Endothelial cell of umbilical vein (primary cell): ENCODE data around the gene USH2A. TPM values are rescaled to one million over a fixed set of nuclear protein-coding genes. Genes with fewer than 3 reads are reported as not detected.

Experiments used
- Bru-seq: library from RNA; stranded (reverse); fragments of 400-500 nt; gene quantifications from one replicate; lab custom pipeline; 2021; lab: Mats Ljungman, UMichigan
- BruChase-seq, 2 experiments: library from RNA; stranded (reverse); fragments of 400-500 nt; gene quantifications; one replicate each; lab custom pipeline; 2021; lab: Mats Ljungman, UMichigan
- BruUV-seq: library from RNA; stranded (reverse); fragments of 400-500 nt; replicated peaks from 2 replicates; lab custom pipeline; 2021; lab: Mats Ljungman, UMichigan
- CTCF ChIA-PET: fragments of 300-600, 350-600 bp; sonication (Branson Sonifier 250); formaldehyde crosslinking; loops from one replicate; lab custom pipeline; 2021; ENCODE audit warnings: antibody characterized with exemption, inconsistent platforms; lab: Charles Lee
- POLR2A ChIA-PET: fragments of 300-600, 350-600 bp; sonication (Branson Sonifier 250); formaldehyde crosslinking; loops from one replicate; lab custom pipeline; 2021; ENCODE audit warnings: antibody characterized with exemption, inconsistent platforms; lab: Charles Lee
- DNase-seq: peaks from one replicate; pipeline ENCODE4 v3.0.0-alpha.2; 2011; ENCODE audit warnings: low read depth, low spot score
- FAIRE-seq: peaks from 2 replicates; lab custom pipeline; 2011; peaks lifted over from hg19 to GRCh38; lab: Jason Lieb, UNC
- H2AFZ ChIP-seq: 2 replicates; pipeline ENCODE4 v1.6.0; 2012; ENCODE audit warnings: low read depth, low read length, control low read depth, inconsistent platforms
- H3K27ac ChIP-seq: 2 replicates; pipeline ENCODE4 v1.5.1; 2011; ENCODE audit warnings: low read depth, mild to moderate bottlenecking, control low read depth, low read length, moderate library complexity; ENCODE audit not compliant: insufficient read depth
- H3K27me3 ChIP-seq, 2 experiments: 2 replicates each; pipeline versions ENCODE4 v1.6.0 to v1.6.1; 2011; ENCODE audit warnings: low read length in 2 of 2, mixed read lengths in 1 of 2; ENCODE audit not compliant: control insufficient read depth in 2 of 2, insufficient read depth in 2 of 2
- H3K36me3 ChIP-seq, 2 experiments: 2 replicates in 1 of 2; 3 replicates in 1 of 2; pipeline ENCODE4 v1.5.1; 2011; ENCODE audit warnings: low read length in 2 of 2, mild to moderate bottlenecking in 1 of 2, moderate library complexity in 1 of 2; ENCODE audit not compliant: control insufficient read depth in 2 of 2, insufficient read depth in 2 of 2; ENCODE audit errors: extremely low read depth in 1 of 2
- H3K4me1 ChIP-seq: 3 replicates; pipeline ENCODE4 v1.5.1; 2011; ENCODE audit warnings: mild to moderate bottlenecking, low read length; ENCODE audit not compliant: control insufficient read depth, insufficient read depth; ENCODE audit errors: extremely low read depth
- H3K4me2 ChIP-seq: 2 replicates; pipeline ENCODE4 v1.6.1; 2011; ENCODE audit warnings: low read length, control low read depth, mixed read lengths; ENCODE audit not compliant: insufficient read depth
- H3K4me3 ChIP-seq, 3 experiments: fragments of 200-600 bp in 1 of 3; sonication (generic), shearing (Covaris generic) in 1 of 3; replicated peaks in 1 of 3; 2 replicates each; pipeline ENCODE4 v1.5.1; 2011 to 2016; ENCODE audit warnings: control low read depth in 3 of 3, low read length in 3 of 3, mild to moderate bottlenecking in 2 of 3, inconsistent platforms in 1 of 3, low read depth in 1 of 3, moderate library complexity in 1 of 3; ENCODE audit not compliant: insufficient read depth in 1 of 3
- H3K79me2 ChIP-seq: 2 replicates; pipeline ENCODE4 v1.6.0; 2012; ENCODE audit warnings: low read length, inconsistent platforms; ENCODE audit not compliant: control insufficient read depth, insufficient read depth
- H3K9ac ChIP-seq: replicated peaks from 2 replicates; pipeline ENCODE3; 2011; ENCODE audit warnings: low read length, control low read depth; ENCODE audit not compliant: insufficient read depth; ENCODE audit errors: extremely low read depth
- H3K9me1 ChIP-seq: replicated peaks from 3 replicates; pipeline ENCODE4 v1.6.0; 2011; ENCODE audit warnings: mild to moderate bottlenecking, low read length; ENCODE audit not compliant: control insufficient read depth, insufficient read depth; ENCODE audit errors: extremely low read depth
- H3K9me3 ChIP-seq: replicated peaks from 2 replicates; pipeline ENCODE4 v1.5.1; 2012; ENCODE audit warnings: low read length, inconsistent platforms; ENCODE audit not compliant: control insufficient read depth, insufficient read depth
- H4K20me1 ChIP-seq: replicated peaks from 2 replicates; pipeline ENCODE3; 2011; ENCODE audit warnings: mild to moderate bottlenecking, low read length; ENCODE audit not compliant: control insufficient read depth, insufficient read depth; ENCODE audit errors: extremely low read depth
- EZH2 ChIP-seq: IDR thresholded peaks from 2 replicates; pipeline ENCODE4 v1.6.1; 2012; ENCODE audit warnings: borderline replicate concordance, low read depth, mild to moderate bottlenecking, moderate library complexity, low read length, inconsistent platforms; ENCODE audit not compliant: severe bottlenecking
- FOS ChIP-seq: IDR thresholded peaks from 2 replicates; pipeline ENCODE4 v1.6.1; 2011; ENCODE audit warnings: mild to moderate bottlenecking, low read length, moderate library complexity, borderline replicate concordance; ENCODE audit not compliant: insufficient read depth
- GATA2 ChIP-seq: IDR thresholded peaks from 2 replicates; pipeline ENCODE4 v1.7.0; 2011; ENCODE audit warnings: low read depth, mild to moderate bottlenecking, moderate library complexity, mixed read lengths, low read length; ENCODE audit not compliant: insufficient read length, insufficient read depth
- JUN ChIP-seq: IDR thresholded peaks from 2 replicates; pipeline ENCODE4 v1.6.1; 2011; ENCODE audit warnings: borderline replicate concordance, low read depth; ENCODE audit not compliant: insufficient read length, insufficient read depth
- MYC ChIP-seq: IDR thresholded peaks from one replicate; pipeline ENCODE4 v1.6.1; 2011; ENCODE audit warnings: mild to moderate bottlenecking, low read depth, low read length
- POLR2A ChIP-seq: IDR thresholded peaks from 2 replicates; pipeline ENCODE4 v1.6.1; 2012; ENCODE audit warnings: low read depth, mild to moderate bottlenecking, control low read depth, low read length
- POLR2AphosphoS5 ChIP-seq: IDR thresholded peaks from 2 replicates; pipeline ENCODE4 v1.6.1; 2012; ENCODE audit warnings: low read depth, mild to moderate bottlenecking, control low read depth, low read length, moderate library complexity; ENCODE audit not compliant: insufficient read depth
- dilution Hi-C: fragments of 300-500 bp; cut with MboI; formaldehyde crosslinking; loops from one replicate; pipeline ENCODE4 v1.15.0; 2019; ENCODE audit warnings: low sequenced_read_pairs; ENCODE audit not compliant: extremely low pct_ligation_motif_present
- intact Hi-C: fragments of 100-400 bp; cut with micrococcal nuclease; formaldehyde crosslinking; loops from one replicate; pipeline ENCODE4 v1.10.0; 2022
- long read RNA-seq: library from polyadenylated mRNA; stranded (forward); transcript quantifications from one replicate; pipeline ENCODE4 v2.0.0, GENCODE V29; 2021
- polyA minus RNA-seq, 3 experiments: library from RNA; depleted of rRNA, polyadenylated mRNA; stranded (reverse); fragments of >200 nt; gene quantifications; 1 replicate in 1 of 3; 2 replicates in 2 of 3; pipeline ENCODE4 v1.2.3, GENCODE V29; 2011
- polyA plus RNA-seq, 4 experiments: library from polyadenylated mRNA; depleted of rRNA in 3 of 4; stranded (reverse) in 3 of 4; unstranded in 1 of 4; fragments of >200 nt; gene quantifications; 2 replicates each; pipeline versions ENCODE4 v1.2.1 to v1.2.3, GENCODE V29; 2011 to 2012; ENCODE audit warnings: missing spikeins in 1 of 4
- total RNA-seq: library from RNA; stranded (reverse); gene quantifications from 2 replicates; pipeline ENCODE4 v1.2.3, GENCODE V29; 2021
- TF ChIP-seq, protein P1 (sequence below): IDR thresholded peaks from 2 replicates; pipeline ENCODE4 v1.6.1; 2011; ENCODE audit not compliant: insufficient read depth, insufficient read length
- TF ChIP-seq, protein P2 (sequence below), 2 donors: IDR thresholded peaks; 1 replicate in 1 of 2; 2 replicates in 1 of 2; pipeline ENCODE4 v1.5.1; 2011; ENCODE audit warnings: low read length in 2 of 2, mild to moderate bottlenecking in 2 of 2, moderate library complexity in 2 of 2, control low read depth in 1 of 2, inconsistent platforms in 1 of 2, low read depth in 1 of 2; ENCODE audit not compliant: insufficient read depth in 1 of 2; ENCODE audit errors: extremely low read depth in 1 of 2

Gene USH2A, protein sequence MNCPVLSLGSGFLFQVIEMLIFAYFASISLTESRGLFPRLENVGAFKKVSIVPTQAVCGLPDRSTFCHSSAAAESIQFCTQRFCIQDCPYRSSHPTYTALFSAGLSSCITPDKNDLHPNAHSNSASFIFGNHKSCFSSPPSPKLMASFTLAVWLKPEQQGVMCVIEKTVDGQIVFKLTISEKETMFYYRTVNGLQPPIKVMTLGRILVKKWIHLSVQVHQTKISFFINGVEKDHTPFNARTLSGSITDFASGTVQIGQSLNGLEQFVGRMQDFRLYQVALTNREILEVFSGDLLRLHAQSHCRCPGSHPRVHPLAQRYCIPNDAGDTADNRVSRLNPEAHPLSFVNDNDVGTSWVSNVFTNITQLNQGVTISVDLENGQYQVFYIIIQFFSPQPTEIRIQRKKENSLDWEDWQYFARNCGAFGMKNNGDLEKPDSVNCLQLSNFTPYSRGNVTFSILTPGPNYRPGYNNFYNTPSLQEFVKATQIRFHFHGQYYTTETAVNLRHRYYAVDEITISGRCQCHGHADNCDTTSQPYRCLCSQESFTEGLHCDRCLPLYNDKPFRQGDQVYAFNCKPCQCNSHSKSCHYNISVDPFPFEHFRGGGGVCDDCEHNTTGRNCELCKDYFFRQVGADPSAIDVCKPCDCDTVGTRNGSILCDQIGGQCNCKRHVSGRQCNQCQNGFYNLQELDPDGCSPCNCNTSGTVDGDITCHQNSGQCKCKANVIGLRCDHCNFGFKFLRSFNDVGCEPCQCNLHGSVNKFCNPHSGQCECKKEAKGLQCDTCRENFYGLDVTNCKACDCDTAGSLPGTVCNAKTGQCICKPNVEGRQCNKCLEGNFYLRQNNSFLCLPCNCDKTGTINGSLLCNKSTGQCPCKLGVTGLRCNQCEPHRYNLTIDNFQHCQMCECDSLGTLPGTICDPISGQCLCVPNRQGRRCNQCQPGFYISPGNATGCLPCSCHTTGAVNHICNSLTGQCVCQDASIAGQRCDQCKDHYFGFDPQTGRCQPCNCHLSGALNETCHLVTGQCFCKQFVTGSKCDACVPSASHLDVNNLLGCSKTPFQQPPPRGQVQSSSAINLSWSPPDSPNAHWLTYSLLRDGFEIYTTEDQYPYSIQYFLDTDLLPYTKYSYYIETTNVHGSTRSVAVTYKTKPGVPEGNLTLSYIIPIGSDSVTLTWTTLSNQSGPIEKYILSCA (N-terminal part only)
- total RNA-seq = not detected in 2 replicates
- not detected in 2 replicates for polyA plus RNA-seq
- not detected in 2 replicates for polyA plus RNA-seq (2011; cell fraction: cytosol; rRNA removed)
- not detected in 2 replicates for polyA plus RNA-seq (2011; cell fraction: nucleus; rRNA removed)
- polyA plus RNA-seq (2012) = not detected in 2 replicates
- not detected in 2 replicates for polyA minus RNA-seq
- not detected for polyA minus RNA-seq (2011; cell fraction: cytosol; rRNA and poly(A)+ RNA removed)
- not detected in 2 replicates for polyA minus RNA-seq (2011; cell fraction: nucleus; rRNA and poly(A)+ RNA removed)
- Bru-seq, nascent RNA = not detected
- BruChase-seq, experiment 1, labeled RNA remaining after a 6-hour chase = percentile 0 among the genes with signal in this experiment
- percentile 0 among the genes with signal in this experiment for BruChase-seq, experiment 2, labeled RNA remaining after a 2-hour chase
- long read RNA-seq = 0 reads

DNA sequence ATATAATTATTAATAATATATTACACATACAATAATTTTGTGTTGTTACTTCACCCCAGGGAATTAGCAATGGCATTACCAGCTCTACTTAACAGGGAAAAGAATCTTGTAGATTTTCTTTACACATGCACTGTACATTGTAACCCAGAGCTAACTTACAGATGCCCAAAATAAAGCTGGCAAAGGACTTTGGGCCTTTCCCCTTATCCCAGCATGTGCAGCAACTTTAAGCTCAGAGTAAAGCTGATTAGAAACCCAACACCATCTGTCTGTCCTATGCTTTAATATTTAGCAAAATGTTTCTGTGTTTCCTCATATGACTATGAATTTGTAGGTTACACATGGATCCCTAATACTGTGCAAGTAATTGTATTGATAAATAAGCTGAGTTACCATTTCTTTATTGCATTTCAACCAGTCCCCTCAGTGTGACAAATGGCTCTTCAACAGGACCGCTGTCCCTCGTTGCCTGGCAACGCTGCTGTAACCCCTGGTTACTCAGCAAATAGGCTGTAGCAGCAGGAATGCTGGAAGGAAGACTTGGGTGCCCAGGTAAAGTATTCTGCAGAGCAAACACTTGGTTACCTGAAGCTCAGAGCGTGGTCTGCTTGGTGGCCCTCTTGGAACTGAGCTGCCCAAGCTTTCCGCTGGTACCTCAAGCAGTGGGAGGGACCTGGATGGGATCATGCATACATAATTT lies at the start of gene USH2A:
TSS of gene USH2A (minus strand) at position 628 of the 700 bp plus-strand sequence. CDS start 1,112 bp downstream, outside the sequence.
- Histone ChIP-seq H3K4me3 (no peak within 1 kb of the TSS), H3K4me2 (no peak within 1 kb of the TSS), H3K27ac (no peak within 1 kb of the TSS), H3K36me3 (no peaks in the 10 kb centered on the region), H2AFZ (no peak within 1 kb of the TSS), H3K9ac (no peak within 1 kb of the TSS), H3K27me3 (no peaks in the 10 kb centered on the region), H3K9me3 (peaks cover 3% of the 10 kb centered on the region), H3K9me1 (no peaks in the 10 kb centered on the region), H3K4me1 (no peaks in the 10 kb centered on the region), H3K79me2 (no peaks in the 10 kb centered on the region), H4K20me1 (no peaks in the 10 kb centered on the region)
- TF ChIP-seq JUN (no peak), MYC (no peak), FOS (no peak), POLR2A (no peak), EZH2 (no peak), POLR2AphosphoS5 (no peak), GATA2 (no peak)
- TF ChIP-seq, protein P1, sequence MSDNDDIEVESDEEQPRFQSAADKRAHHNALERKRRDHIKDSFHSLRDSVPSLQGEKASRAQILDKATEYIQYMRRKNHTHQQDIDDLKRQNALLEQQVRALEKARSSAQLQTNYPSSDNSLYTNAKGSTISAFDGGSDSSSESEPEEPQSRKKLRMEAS = no peak
- TF ChIP-seq, protein P2, sequence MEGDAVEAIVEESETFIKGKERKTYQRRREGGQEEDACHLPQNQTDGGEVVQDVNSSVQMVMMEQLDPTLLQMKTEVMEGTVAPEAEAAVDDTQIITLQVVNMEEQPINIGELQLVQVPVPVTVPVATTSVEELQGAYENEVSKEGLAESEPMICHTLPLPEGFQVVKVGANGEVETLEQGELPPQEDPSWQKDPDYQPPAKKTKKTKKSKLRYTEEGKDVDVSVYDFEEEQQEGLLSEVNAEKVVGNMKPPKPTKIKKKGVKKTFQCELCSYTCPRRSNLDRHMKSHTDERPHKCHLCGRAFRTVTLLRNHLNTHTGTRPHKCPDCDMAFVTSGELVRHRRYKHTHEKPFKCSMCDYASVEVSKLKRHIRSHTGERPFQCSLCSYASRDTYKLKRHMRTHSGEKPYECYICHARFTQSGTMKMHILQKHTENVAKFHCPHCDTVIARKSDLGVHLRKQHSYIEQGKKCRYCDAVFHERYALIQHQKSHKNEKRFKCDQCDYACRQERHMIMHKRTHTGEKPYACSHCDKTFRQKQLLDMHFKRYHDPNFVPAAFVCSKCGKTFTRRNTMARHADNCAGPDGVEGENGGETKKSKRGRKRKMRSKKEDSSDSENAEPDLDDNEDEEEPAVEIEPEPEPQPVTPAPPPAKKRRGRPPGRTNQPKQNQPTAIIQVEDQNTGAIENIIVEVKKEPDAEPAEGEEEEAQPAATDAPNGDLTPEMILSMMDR (IDR thresholded peaks at IDR 0.05; ENCODE audit: extremely low read depth in 1 of 2, insufficient read depth in 1 of 2, low read depth in 1 of 2, low read length in 2 of 2) = no peak
- BruUV-seq = no TSS peak
- ChIA-PET POLR2A (no interaction called here), CTCF (no interaction called here)
- DNase-seq = no peak
- no peak for FAIRE-seq
- dilution Hi-C loops = no loop called here
- intact Hi-C loops = no loop called here
